GM12891 (cell line): Measurements from ENCODE around the gene OLFML3.
"Not testable (repeated sequence)": the region's sequence is repeated elsewhere in the genome, so short reads cannot be mapped to it uniquely, and the experiment has no call there.

Experiments
- PAX5 ChIP-seq: IDR thresholded peaks from 2 replicates; pipeline ENCODE4 v1.6.1; 2011; ENCODE audit warnings: low read length, moderate library complexity, mild to moderate bottlenecking; ENCODE audit not compliant: insufficient read depth, severe bottlenecking
- POLR2A ChIP-seq: IDR thresholded peaks from 2 replicates; pipeline ENCODE4 v1.6.1; 2011; ENCODE audit warnings: low read depth, low read length, control low read depth
- POLR2AphosphoS5 ChIP-seq: IDR thresholded peaks from 2 replicates; pipeline ENCODE4 v1.6.1; 2011; ENCODE audit warnings: low read depth, low read length, control low read depth
- POU2F2 ChIP-seq: IDR thresholded peaks from 2 replicates; pipeline ENCODE4 v1.6.1; 2011; ENCODE audit warnings: low read depth, mild to moderate bottlenecking, control low read depth, low read length, moderate library complexity
- SPI1 ChIP-seq: IDR thresholded peaks from 2 replicates; pipeline ENCODE4 v1.6.1; 2011; ENCODE audit warnings: low read depth, low read length, control low read depth
- TAF1 ChIP-seq: IDR thresholded peaks from 2 replicates; pipeline ENCODE4 v1.6.1; 2011; ENCODE audit warnings: low read depth, low read length, control low read depth

DNA sequence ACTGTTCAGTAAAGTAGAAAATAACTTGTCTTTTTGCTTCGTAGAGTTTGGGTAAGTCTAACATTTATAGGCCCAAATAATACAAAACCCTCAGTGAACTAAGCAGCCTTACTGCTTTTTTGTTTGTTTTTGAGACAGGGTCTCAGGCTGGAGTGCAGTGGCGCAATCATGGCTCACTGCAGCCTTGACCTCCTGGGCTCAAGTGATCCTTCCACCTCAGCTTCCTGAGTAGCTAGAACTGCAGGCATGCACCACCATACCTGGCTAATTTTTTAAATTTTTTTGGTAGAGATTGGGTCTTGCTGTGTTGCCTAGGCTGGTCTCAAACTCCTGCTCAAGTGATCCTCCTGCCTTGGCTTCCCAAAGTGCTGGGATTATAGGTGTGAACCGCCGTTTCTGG is 31.1 kb upstream of the OLFML3 start:
- TF ChIP-seq POLR2A, POLR2AphosphoS5, SPI1, POU2F2, TAF1, PAX5: not testable (repeated sequence)
